Body of pancreas (tissue), 4 donors: ENCODE data around the gene SFXN5.

Experiments
- POLR2A ChIP-seq, 3 donors: fragments of 450-650 bp; IDR thresholded peaks; one replicate each; pipeline ENCODE4 v1.6.1; 2016; ENCODE audit warnings: antibody characterized with exemption in 3 of 3, mild to moderate bottlenecking in 2 of 3
- TF ChIP-seq, protein P1 (sequence below), 7 experiments: fragments of 450-650 bp in 4 of 7; fragments of 200-600 bp in 3 of 7; sonication (generic) in 3 of 7; IDR thresholded peaks; one replicate each; pipeline ENCODE4 v1.5.1; 2016 to 2019; ENCODE audit warnings: antibody characterized with exemption in 7 of 7

- TF ChIP-seq, protein P1, sequence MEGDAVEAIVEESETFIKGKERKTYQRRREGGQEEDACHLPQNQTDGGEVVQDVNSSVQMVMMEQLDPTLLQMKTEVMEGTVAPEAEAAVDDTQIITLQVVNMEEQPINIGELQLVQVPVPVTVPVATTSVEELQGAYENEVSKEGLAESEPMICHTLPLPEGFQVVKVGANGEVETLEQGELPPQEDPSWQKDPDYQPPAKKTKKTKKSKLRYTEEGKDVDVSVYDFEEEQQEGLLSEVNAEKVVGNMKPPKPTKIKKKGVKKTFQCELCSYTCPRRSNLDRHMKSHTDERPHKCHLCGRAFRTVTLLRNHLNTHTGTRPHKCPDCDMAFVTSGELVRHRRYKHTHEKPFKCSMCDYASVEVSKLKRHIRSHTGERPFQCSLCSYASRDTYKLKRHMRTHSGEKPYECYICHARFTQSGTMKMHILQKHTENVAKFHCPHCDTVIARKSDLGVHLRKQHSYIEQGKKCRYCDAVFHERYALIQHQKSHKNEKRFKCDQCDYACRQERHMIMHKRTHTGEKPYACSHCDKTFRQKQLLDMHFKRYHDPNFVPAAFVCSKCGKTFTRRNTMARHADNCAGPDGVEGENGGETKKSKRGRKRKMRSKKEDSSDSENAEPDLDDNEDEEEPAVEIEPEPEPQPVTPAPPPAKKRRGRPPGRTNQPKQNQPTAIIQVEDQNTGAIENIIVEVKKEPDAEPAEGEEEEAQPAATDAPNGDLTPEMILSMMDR (IDR thresholded peaks at IDR 0.05), result no peak
- no peak for TF ChIP-seq POLR2A (IDR thresholded peaks at IDR 0.05)
Measured at GRCh38 chr2:73033766-73034381, 37.6 kb downstream of the SFXN5 start.
